Fibroblast of skin of left quadriceps (primary cell): Measurements from ENCODE around the gene KRT222.

Experiments used
- DNase-seq, 2 experiments: peaks; one replicate each; pipeline ENCODE4 v3.0.0-alpha.2; 2013; ENCODE audit warnings: low read depth in 2 of 2

Gene KRT222

GRCh38 chr17:40658396-40658795 lies 6.6 kb downstream of the KRT222 start:
- no peak for DNase-seq

GRCh38 chr17:40651939-40652338 lies 13.0 kb downstream of the KRT222 start:
- DNase-seq: no peak

DNA sequence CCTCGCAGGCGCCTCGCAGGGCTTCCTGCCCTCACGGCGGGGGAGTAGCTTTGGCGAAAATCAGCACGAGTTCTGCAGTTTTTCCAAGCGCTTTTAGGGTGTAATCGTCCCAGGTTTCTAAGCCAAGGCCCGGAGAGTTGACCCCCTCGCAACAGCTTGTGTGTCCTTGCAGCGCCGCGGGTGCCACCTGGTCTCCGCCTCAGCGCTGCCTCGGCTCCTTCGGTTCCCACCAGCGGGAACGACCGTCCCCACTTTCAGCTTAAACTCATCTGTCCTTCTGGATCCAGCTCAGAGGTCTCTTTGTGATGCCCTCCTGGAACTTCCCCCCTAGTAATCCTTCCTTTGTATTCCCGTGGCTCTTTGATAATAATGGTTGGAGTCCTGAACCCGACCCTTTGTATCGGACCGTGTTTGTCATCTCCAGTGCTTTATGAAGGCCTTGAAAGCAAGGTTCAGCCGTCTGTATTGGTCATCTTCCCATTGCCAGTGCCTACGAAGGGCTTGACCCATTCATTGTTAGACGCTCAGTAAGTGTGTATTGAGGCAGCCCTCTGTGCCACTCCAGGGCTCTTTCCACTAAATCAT lies 16.5 kb downstream of the KRT222 start:
- no peak for DNase-seq

DNA sequence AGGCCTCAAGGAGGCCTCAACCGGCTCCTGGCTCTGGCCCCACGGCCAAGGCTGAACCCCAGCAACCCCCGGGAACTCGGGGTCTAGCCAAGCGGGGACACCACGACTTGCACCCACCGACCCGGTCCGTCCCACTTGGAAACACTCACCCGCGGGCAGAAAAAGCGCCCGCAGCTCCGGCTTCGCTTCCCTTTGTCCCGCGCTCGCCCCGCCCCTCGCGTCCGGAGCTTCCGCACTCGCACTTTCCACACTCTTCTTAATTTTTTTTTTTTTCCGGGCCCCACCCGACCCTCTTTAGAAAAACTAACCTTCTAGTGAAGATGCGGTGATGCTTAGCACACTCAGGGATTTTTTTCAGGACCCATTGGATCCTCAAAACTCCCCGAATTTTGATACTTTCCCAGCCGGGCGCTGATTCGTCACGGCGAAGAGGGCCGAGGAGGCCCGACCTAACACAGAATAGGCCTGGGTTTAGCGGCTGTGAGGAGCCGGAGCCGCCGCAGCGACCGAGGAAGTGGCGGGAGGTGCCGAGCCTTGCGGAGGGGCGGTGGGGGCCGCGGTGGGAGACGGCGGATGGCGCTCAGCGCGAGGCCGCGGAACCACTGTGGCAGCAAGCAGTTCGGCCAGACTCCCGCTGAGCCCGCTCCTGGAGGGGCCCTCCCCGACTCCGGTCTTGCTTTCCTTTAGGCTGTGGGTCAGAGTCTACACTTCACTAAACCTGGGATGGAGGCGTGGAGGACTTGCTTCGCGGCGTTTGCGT lies 17.2 kb downstream of the KRT222 start, which contains the start of gene SMARCE1:
TSS of gene SMARCE1 (minus strand) at position 195 of the 760 bp plus-strand sequence. CDS start 2,016 bp downstream, outside the sequence.
- DNase-seq: peak; percentile 59 to 68

- DNase-seq: no peak
Measured at GRCh38 chr17:40646791-40647623, 18.0 kb downstream of the KRT222 start.

DNA sequence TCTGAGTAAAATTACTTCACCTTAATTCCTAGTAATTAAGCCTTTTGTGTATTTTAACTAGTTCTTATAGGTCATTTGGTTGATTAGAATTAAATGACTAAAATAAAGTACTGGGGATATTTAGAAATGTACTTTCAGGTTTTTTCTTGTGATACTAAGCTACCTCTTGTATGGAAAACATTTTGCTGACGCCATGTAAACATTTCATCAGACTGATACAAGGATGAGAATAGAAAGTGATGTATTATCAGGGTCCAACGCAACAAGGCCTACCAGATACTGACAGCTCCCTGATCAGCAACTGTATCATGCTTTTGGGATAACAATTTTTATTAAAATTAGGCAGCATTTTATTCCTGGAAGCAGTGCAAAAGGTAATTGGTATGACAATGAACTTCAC lies 19.0 kb downstream of the KRT222 start:
- no peak for DNase-seq

GRCh38 chr17:40645291-40645690 lies 19.7 kb downstream of the KRT222 start:
- DNase-seq: no peak

- no peak for DNase-seq
Measured at GRCh38 chr17:40637931-40638330, 27.0 kb downstream of the KRT222 start.

DNA sequence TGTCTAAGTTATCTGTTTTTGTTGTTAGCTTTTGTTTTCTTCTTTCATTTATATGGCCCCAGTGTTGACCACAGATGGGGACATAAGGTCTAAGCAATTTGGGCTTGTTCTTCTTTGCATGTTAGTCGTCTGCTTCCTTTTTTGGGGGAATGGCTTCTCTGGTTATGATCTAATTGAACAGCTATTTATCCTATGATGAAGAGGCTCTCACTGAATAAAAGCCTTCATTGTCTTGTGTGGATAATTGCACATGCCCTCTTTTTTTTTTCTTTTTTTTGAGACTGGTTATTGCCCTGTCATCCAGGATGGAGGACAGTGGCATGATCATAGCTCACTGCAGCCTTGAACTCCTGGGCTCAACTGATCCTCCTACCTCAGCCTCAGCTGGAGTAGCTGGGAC lies 31.1 kb downstream of the KRT222 start:
- DNase-seq: no peak

DNA sequence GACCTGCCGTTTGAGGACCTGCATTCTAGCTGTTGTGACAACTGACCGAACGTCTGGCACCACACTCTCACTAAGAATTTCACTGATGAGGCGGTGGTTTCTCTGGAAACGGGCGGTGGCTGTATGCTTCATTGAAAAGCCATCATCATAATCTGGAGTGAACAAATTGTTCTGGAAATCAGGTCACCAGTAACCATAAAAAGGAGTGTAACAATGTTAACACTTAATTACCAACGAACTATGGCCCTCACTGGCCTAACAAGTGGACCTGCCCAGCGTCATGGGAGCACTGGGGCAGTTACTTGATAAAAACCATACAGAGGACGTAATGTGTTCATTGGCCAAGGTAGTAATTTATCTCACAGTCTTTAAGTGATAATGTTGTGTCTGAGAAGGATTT lies 32.8 kb downstream of the KRT222 start:
- DNase-seq: no peak

- no peak for DNase-seq
Measured at GRCh38 chr17:40629842-40630241, 35.1 kb downstream of the KRT222 start.

DNA sequence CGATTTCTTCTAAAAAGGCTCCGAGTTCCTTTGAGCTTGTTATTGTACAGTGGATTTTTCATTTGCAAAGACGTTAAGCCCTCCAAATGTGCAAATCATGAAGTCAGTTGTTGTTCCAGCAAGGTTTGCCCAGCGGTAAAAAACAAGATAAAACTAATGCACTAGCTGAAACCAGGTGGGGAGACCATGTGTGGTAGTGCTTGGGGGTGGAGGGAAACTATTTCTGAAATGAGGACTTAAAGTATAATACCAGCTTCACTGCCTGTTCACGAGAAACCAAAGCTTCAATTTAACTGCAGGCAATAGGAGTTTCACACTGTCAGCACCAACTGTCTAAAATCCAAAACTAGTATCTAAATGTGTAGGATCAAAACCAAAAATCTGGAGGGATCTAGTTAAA lies 39.7 kb downstream of the KRT222 start:
- DNase-seq: no peak

- no peak for DNase-seq
Measured at GRCh38 chr17:40623419-40624210, 41.4 kb downstream of the KRT222 start.

- DNase-seq: no peak
Measured at GRCh38 chr17:40622509-40622928, 42.5 kb downstream of the KRT222 start.

DNA sequence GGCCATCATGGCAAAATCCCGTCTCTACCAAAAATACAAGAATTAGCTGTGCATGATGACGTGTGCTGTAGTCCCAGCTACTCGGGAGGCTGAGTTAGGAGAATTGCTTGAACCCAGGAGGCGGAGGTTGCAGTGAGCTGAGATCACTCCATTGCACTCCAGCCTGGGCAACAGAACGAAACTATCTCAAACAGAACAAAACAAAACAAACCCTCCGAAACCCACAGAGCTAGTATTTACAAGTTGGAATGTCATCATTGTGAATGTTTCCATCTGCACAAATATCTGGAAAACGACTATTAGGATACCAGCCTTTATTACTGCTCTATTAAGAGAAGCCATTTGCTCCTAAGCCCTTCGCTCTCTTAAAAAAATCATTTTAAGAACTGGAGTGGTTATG lies 43.4 kb downstream of the KRT222 start:
- no peak for DNase-seq

- DNase-seq: no peak
Measured at GRCh38 chr17:40621019-40621418, 44.0 kb downstream of the KRT222 start.

DNA sequence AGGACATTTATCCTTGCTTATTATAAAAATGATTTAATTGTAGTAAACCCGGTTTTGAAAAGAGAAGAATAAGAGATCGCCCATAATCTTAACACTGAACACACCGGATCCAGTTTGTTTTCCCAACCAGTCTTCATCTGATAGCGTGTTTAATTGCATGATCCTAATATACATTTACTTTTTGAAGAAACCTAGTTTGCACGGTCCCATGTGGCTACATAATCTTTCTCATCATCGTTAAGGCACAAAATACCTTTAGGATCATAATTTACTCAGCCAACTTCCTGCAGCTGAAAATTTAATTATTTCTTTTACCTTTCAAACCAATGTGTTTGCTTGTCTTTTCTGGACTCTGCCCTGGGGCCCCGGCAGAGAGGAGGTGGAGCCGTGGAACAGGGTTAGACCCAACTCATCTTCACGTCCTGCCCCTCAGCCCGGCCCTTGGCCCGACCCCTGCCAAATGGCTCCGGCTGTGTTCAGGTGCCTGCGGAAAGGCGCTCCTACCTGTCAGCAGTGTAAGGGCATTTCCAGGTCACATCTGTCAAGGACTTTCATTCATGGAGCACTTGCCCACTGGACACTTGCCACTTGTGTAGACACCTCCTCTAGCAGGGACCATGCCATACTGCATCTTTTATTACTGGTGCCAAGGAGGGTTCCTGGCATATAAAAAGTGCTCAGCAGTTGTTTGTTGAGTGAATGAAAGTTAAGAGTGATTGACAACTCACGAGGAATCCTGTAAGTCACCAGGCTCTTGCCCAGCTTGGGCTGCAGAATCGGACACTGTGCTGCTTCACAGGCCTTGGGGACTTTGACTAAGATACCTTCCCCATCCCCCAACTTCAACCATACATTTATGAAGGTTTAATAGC lies 46.0 kb downstream of the KRT222 start:
- no peak for DNase-seq

DNA sequence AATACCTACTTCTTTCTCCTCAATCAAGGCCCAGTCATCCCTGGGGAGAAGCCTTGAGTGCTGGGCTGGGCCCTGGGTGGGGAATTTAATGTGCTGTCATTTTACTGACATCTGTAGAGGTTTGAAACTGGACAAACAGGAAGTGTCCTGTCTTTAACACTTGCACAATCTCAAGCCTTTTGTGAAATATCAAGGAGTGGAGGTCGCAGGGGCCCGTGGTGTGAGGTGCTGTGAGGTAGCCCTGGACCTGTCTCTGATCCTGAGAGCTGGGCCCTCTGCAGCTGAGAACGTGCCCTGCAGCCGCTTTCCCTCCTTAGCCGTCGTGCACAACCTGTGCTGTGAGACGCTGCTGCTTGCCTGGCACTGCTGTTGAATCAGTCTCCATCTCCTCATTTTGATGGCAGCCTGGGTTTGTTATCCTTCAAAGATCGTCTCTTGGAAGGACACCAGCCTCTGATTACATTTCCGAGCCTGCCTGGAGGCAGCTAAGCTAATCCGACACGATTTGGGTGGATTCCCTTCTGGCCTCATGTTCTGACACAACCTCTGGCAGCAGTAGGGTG lies 47.2 kb downstream of the KRT222 start:
- DNase-seq: no peak

GRCh38 chr17:40616592-40616991 lies 48.4 kb downstream of the KRT222 start:
- DNase-seq: no peak

- no peak for DNase-seq
Measured at GRCh38 chr17:40615841-40616476, 49.0 kb downstream of the KRT222 start.
